NOMO-1 treated with dmso at 0.1 percent for 144 hours (cell line): ENCODE measurements around the gene BNIP5.
A peak's percentile ranks its signal among the peaks of the same experiment; 100 is the strongest.
"Not testable (repeated sequence)": the region's sequence is repeated elsewhere in the genome, so short reads cannot be mapped to it uniquely, and the experiment has no call there.

Source experiments
- DNase-seq: peaks from one replicate; lab custom pipeline; 2025; ENCODE audit not compliant: unreplicated experiment; lab: John Stamatoyannopoulos, UW

Gene BNIP5

GRCh38 chr6:36345681-36346466 lies 9.2 kb upstream of the BNIP5 start:
- DNase-seq = no peak

DNA sequence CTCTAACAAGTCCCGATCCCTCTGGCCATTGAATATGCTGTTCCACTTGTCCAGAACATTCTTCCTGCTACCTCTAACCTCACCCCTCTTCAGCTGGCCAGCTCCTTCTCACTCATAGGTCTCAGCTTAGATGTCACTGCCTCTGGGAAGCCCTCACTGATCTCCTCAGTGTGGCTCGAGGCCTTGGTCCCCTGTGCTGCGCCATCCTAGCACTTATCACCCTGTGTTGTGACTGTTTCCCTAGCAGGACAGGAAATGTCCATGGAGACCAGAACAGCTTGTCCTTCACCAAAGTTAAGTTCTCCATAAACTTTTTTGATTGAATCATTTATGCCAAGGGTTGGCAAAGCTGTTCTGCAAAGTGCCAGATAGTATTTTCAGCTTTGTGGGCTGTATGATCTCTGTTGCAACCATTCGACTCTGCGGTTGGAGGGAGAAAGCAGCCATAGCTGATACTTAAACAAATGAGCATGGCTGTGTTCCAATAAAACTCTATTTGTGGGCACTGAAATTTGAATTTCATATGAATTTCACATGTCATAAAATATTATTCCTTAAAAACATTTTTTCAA lies 6.5 kb upstream of the BNIP5 start:
- DNase-seq = no peak

DNA sequence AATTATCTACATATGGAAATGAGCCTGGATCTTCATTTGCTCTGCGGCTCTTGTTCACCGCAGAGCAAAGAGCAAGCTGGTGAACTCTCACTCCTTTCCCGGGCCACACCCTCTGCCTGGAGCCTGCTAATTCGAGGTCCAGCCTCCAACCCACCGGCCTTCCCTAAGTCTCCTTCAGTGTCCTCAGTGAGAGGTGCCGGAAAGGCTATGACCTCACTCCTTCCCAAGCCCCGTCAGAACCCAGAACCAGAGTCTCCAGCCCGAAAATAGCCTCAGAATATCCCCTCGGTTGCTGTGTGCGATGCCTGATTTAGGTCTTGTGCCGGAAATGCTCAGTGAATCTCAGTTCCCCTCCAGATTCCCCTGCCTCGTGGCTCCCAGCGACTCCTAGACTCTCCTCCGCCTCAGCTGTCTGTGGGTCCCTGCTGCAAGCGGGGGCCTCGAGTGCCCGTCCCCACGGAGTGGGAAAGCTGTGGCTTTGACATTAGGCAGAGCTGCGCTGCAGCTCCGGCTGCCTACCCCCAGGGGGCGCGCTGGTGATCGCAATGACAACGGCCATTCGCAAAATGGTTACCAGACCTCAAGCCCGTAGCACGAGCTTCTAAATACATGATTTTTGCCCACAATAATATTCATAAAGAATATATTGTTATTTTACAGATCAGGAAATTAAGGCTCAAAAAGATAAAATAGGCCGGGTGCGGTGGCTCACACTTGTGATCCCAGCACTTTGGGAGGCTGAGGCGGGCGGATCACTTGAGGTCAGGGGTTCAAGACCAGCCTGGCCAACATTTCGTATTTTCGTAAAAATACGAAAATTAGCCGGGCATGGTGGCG lies 4.1 kb upstream of the BNIP5 start:
- DNase-seq = peak; percentile 39

DNA sequence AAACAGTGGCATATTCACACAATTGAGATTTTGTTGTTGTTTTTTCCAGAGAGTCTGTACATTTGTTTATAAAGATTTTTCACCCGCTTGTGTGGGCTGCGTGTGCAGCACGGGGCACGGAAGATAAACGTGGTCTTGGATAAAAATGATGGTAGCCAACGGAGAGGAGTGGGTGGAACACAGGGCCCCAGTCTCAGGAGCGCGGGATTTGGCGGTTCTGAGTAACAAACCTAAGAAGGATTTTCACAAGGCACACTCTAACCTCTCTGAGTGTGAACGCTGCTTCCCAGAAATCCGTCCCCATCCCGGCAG lies 3.6 kb upstream of the BNIP5 start:
- no peak for DNase-seq

DNA sequence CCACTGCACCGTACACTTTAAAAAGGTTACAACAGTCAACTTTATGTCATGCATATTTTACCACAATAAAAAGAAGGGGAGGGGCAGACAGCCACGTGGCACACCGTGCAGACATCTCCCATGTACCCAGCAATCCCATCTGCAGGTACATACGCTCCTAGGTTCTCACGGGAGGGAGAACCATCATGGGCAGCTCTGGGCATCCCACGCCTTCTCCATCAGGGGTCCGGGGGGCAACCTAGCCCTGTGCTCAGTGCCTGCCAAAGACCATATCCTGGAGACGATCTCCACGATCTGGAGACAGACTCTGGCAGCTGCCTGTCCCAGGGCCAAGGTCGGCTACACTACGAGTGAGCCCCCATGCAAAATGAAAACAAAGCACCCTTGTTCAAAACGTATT lies 2.5 kb upstream of the BNIP5 start:
- no peak for DNase-seq

- DNase-seq = not testable (repeated sequence)
Measured at GRCh38 chr6:36338223-36338622, 1.5 kb upstream of the BNIP5 start.

DNA sequence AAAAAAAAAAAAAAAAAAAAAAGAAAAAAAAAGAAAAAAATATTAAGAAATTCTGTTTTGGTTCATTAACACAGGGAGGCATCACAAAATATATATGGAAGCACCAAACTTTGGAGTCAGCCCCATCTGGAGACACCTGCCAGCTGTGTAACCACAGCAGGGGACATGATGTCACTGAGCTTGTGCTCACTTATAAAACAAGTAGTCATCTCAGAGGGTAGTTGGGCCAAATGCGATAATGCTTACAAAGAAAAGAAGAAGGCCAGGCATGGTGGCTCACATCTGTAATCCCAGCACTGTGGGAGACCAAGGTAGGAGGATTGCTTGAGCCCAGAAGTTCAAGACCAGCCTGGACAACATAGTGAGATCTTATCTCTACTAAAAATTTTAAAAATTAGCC lies 1.1 kb upstream of the BNIP5 start:
- DNase-seq = no peak

GRCh38 chr6:36336208-36336710 lies 429 bp downstream of the BNIP5 start:
- DNase-seq = no peak

- no peak for DNase-seq
Measured at GRCh38 chr6:36335465-36336207, 1.1 kb downstream of the BNIP5 start.

- DNase-seq = no peak
Measured at GRCh38 chr6:36334832-36335459, 1.7 kb downstream of the BNIP5 start.

GRCh38 chr6:36333931-36334725 lies 2.6 kb downstream of the BNIP5 start:
- no peak for DNase-seq

- no peak for DNase-seq
Measured at GRCh38 chr6:36333171-36333895, 3.4 kb downstream of the BNIP5 start.

GRCh38 chr6:36331381-36331780 lies 5.3 kb downstream of the BNIP5 start:
- DNase-seq = no peak

GRCh38 chr6:36330366-36330765 lies 6.3 kb downstream of the BNIP5 start:
- no peak for DNase-seq

- no peak for DNase-seq
Measured at GRCh38 chr6:36329798-36330291, 6.8 kb downstream of the BNIP5 start.

GRCh38 chr6:36328600-36328999 lies 8.1 kb downstream of the BNIP5 start:
- no peak for DNase-seq

DNA sequence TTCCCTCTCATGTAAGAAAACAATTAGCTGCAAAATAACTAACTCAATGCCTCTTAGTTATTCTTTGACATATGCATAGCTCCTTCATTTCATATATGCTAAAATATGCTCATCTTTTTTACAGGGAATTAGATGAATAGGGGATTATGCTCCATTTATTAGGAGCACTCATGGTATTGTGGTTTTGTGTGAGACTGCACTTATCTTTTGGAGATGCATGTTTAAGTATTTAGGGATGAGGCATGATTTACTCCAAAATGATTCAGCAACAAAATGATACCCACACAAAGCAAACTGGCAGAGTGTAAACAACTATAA lies 8.8 kb downstream of the BNIP5 start:
- DNase-seq = no peak

- no peak for DNase-seq
Measured at GRCh38 chr6:36327226-36327918, 9.3 kb downstream of the BNIP5 start.
